GM12891 (cell line): ENCODE results near the gene DHRSX.

Experiments used
- PAX5 ChIP-seq: IDR thresholded peaks from 2 replicates; pipeline ENCODE4 v1.6.1; 2011; ENCODE audit warnings: low read length, moderate library complexity, mild to moderate bottlenecking; ENCODE audit not compliant: insufficient read depth, severe bottlenecking
- POLR2A ChIP-seq: IDR thresholded peaks from 2 replicates; pipeline ENCODE4 v1.6.1; 2011; ENCODE audit warnings: low read depth, low read length, control low read depth
- POLR2AphosphoS5 ChIP-seq: IDR thresholded peaks from 2 replicates; pipeline ENCODE4 v1.6.1; 2011; ENCODE audit warnings: low read depth, low read length, control low read depth
- TAF1 ChIP-seq: IDR thresholded peaks from 2 replicates; pipeline ENCODE4 v1.6.1; 2011; ENCODE audit warnings: low read depth, low read length, control low read depth

DNA sequence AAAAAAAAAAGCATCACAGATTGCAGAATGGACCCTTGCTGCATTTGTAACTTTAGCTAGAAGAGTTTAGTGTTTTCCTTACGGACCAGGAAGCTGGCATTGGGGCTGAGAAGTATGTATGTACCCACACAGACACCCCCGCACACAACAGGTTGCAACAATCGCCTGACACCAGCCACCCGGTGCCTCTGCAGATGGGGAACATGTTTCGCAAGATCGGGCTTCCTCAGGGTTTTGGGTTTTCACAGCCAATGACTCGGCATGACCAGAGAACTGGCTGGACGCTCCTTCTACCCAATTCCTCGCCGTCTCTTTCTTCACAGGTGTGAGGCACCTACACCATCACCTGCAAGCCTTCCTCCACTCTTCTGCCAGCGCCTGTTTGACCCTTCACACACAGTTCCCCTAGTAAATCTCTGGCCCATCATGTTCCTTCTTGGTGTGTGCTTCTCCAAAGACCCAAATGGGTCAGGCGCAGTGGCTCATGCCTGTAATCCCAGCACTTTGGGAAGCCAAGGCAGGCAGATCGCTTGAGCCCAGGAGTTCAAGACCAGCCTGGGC is 70.4 kb downstream of the DHRSX start:
- TF ChIP-seq POLR2A (no peak), TAF1 (no peak), POLR2AphosphoS5 (no peak), PAX5 (no peak)
